NCI-H2196 treated with DMSO at 0.1 percent for 48 hours (cell line): ENCODE measurements around the gene LRRC49.

ENCODE experiments used
- DNase-seq: peaks from one replicate; lab custom pipeline; 2025; ENCODE audit not compliant: unreplicated experiment; lab: John Stamatoyannopoulos, UW

Gene LRRC49

GRCh38 chr15:71048913-71049675, 156.5 kb downstream of the LRRC49 start:
- no peak for DNase-seq

GRCh38 chr15:71049706-71050422, 157.2 kb downstream of the LRRC49 start:
- DNase-seq = no peak

- no peak for DNase-seq
Observed at GRCh38 chr15:71050461-71050860, 157.8 kb downstream of the LRRC49 start.

- no peak for DNase-seq
Observed at GRCh38 chr15:71051539-71051938, 158.9 kb downstream of the LRRC49 start.

GRCh38 chr15:71052356-71052755, 159.7 kb downstream of the LRRC49 start:
- no peak for DNase-seq

- no peak for DNase-seq
Observed at GRCh38 chr15:71054286-71054952, 161.8 kb downstream of the LRRC49 start.

- DNase-seq = no peak
Observed at GRCh38 chr15:71055461-71055860, 162.8 kb downstream of the LRRC49 start.

GRCh38 chr15:71056111-71056510, 163.5 kb downstream of the LRRC49 start:
- no peak for DNase-seq

- no peak for DNase-seq
Observed at GRCh38 chr15:71057143-71057542, 164.5 kb downstream of the LRRC49 start.

- DNase-seq = no peak
Observed at GRCh38 chr15:71057581-71057980, 165.0 kb downstream of the LRRC49 start.

GRCh38 chr15:71060983-71061382, 168.4 kb downstream of the LRRC49 start:
- no peak for DNase-seq

GRCh38 chr15:71066983-71067382, 174.4 kb downstream of the LRRC49 start:
- no peak for DNase-seq

GRCh38 chr15:71069693-71070092, 177.1 kb downstream of the LRRC49 start:
- no peak for DNase-seq

GRCh38 chr15:71071529-71071928, 178.9 kb downstream of the LRRC49 start:
- DNase-seq = no peak

- no peak for DNase-seq
Observed at GRCh38 chr15:71072423-71072822, 179.8 kb downstream of the LRRC49 start.

GRCh38 chr15:71078506-71079207, 186.0 kb downstream of the LRRC49 start:
- DNase-seq = no peak

GRCh38 chr15:71079208-71080044, 186.8 kb downstream of the LRRC49 start:
- DNase-seq = no peak

- DNase-seq = no peak
Observed at GRCh38 chr15:71080166-71080565, 187.5 kb downstream of the LRRC49 start.

GRCh38 chr15:71080705-71081104, 188.1 kb downstream of the LRRC49 start:
- DNase-seq = no peak

- DNase-seq = no peak
Observed at GRCh38 chr15:71082803-71083202, 190.2 kb downstream of the LRRC49 start.
